Measurements from ENCODE around the gene ALKBH8.

DNA sequence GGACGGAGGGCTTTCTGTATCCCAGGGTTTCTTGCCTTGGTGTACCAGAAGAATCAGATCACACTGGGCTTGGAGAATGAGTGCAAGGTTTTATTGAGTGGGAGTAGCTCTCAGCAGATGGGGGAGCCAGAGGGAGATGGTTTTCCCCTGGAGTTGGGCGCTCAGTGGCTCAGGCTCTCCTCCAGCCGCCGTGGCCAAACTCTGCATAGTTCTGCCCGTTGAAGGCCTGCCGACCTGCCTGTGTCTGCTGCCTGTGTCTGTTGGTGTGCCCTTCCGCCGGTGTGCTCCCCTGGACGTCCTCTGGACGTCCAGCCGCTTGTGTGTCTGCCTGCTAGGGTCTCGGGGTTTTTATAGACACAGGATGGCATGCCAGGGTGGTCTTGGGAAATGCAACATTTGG lies 4.5 kb upstream of the ALKBH8 start:
- TF ChIP-seq FOXM1 (CRISPR knock-in tag; IDR thresholded peaks at IDR 0.05) = no peak
- TF ChIP-seq, protein P1, sequence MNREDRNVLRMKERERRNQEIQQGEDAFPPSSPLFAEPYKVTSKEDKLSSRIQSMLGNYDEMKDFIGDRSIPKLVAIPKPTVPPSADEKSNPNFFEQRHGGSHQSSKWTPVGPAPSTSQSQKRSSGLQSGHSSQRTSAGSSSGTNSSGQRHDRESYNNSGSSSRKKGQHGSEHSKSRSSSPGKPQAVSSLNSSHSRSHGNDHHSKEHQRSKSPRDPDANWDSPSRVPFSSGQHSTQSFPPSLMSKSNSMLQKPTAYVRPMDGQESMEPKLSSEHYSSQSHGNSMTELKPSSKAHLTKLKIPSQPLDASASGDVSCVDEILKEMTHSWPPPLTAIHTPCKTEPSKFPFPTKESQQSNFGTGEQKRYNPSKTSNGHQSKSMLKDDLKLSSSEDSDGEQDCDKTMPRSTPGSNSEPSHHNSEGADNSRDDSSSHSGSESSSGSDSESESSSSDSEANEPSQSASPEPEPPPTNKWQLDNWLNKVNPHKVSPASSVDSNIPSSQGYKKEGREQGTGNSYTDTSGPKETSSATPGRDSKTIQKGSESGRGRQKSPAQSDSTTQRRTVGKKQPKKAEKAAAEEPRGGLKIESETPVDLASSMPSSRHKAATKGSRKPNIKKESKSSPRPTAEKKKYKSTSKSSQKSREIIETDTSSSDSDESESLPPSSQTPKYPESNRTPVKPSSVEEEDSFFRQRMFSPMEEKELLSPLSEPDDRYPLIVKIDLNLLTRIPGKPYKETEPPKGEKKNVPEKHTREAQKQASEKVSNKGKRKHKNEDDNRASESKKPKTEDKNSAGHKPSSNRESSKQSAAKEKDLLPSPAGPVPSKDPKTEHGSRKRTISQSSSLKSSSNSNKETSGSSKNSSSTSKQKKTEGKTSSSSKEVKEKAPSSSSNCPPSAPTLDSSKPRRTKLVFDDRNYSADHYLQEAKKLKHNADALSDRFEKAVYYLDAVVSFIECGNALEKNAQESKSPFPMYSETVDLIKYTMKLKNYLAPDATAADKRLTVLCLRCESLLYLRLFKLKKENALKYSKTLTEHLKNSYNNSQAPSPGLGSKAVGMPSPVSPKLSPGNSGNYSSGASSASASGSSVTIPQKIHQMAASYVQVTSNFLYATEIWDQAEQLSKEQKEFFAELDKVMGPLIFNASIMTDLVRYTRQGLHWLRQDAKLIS (CRISPR knock-in tag; IDR thresholded peaks at IDR 0.05) = no peak
- TF ChIP-seq, protein P2, sequence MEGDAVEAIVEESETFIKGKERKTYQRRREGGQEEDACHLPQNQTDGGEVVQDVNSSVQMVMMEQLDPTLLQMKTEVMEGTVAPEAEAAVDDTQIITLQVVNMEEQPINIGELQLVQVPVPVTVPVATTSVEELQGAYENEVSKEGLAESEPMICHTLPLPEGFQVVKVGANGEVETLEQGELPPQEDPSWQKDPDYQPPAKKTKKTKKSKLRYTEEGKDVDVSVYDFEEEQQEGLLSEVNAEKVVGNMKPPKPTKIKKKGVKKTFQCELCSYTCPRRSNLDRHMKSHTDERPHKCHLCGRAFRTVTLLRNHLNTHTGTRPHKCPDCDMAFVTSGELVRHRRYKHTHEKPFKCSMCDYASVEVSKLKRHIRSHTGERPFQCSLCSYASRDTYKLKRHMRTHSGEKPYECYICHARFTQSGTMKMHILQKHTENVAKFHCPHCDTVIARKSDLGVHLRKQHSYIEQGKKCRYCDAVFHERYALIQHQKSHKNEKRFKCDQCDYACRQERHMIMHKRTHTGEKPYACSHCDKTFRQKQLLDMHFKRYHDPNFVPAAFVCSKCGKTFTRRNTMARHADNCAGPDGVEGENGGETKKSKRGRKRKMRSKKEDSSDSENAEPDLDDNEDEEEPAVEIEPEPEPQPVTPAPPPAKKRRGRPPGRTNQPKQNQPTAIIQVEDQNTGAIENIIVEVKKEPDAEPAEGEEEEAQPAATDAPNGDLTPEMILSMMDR (CRISPR knock-in tag; IDR thresholded peaks at IDR 0.05) = no peak
- no peak for TF ChIP-seq MTA3 (CRISPR knock-in tag; IDR thresholded peaks at IDR 0.05)
- TF ChIP-seq KAT8 (CRISPR knock-in tag; IDR thresholded peaks at IDR 0.05) = no peak
- TF ChIP-seq ZNF775 (CRISPR knock-in tag; IDR thresholded peaks at IDR 0.05; ENCODE audit: borderline replicate concordance) = no peak
- no peak for TF ChIP-seq MAZ (IDR thresholded peaks at IDR 0.05; ENCODE audit: borderline replicate concordance, low read depth, low read length)
- TF ChIP-seq MAZ (CRISPR knock-in tag; IDR thresholded peaks at IDR 0.05; ENCODE audit: low read depth) = no peak
- TF ChIP-seq, protein P3, sequence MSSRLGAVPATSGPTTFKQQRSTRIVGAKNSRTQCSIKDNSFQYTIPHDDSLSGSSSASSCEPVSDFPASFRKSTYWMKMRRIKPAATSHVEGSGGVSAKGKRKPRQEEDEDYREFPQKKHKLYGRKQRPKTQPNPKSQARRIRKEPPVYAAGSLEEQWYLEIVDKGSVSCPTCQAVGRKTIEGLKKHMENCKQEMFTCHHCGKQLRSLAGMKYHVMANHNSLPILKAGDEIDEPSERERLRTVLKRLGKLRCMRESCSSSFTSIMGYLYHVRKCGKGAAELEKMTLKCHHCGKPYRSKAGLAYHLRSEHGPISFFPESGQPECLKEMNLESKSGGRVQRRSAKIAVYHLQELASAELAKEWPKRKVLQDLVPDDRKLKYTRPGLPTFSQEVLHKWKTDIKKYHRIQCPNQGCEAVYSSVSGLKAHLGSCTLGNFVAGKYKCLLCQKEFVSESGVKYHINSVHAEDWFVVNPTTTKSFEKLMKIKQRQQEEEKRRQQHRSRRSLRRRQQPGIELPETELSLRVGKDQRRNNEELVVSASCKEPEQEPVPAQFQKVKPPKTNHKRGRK (CRISPR knock-in tag; IDR thresholded peaks at IDR 0.05) = no peak
